TTC549 (cell line): Measurements from ENCODE around the gene PIGS.

Experiments
- FAIRE-seq: peaks from 2 replicates; lab custom pipeline; 2012; peaks lifted over from hg19 to GRCh38; lab: Jason Lieb, UNC

Gene PIGS

DNA sequence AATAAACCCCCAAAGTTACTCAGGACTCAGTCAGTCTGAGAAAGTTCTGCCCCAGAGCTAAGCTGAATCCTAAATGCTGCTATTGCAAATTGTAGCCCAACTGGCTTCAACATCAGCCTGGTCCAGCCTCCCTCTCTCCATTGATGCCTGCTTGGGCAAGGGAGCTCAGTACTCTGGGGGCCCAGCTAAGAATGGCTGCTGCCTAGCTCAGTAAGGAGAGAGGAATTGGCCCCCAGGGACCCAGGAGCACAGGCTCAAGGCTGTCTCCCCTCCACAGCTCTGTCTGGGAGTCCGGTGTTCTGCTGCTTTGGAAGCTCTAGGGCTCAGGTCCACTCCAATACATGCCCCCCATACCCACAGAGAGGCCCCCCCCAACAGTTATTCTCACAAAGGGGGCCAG is 20.5 kb downstream of the PIGS start:
- no peak for FAIRE-seq

DNA sequence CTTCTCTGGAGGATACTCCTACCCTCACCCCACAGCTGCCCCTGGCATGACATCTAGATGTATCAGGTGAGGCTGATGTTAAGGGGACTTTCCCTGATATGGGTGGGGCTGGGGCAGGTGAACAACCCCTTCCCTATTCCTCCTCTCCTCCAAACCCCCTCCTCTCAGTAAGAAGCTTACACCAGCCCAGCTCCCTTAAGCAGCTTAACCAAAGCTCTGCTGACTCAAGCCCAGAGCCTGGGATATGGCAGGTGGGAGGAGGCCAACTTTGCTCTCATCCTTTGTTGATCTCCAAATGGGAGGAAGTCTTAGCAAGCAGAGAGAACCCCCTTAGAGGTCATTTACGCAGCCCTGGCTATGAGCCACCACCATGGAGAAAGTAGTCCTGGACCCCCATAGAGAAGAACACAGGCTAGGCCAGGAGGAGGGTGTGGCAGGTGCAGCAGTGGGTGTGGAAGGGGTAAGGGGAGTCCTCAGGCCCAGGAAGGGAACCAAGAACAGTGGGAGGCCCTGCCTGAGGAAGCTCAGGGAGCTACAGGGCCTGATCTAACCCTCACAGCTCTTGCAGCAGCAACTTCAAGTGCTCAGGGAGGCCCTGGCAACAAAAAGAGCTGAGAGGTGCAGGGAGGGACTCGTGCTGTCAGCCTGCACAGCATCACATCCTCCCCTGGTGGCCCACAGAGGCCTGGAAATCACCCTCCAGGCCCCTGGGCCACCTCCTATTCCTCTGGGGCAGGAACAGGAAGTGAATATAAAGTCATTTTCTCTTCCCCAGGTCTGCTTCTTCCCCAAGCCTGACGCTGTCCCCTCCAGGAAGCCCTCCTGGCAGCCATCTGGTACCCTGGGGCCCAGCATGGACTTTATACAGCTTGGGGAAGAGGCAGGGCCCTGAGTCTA is 21.8 kb downstream of the PIGS start:
- no peak for FAIRE-seq

DNA sequence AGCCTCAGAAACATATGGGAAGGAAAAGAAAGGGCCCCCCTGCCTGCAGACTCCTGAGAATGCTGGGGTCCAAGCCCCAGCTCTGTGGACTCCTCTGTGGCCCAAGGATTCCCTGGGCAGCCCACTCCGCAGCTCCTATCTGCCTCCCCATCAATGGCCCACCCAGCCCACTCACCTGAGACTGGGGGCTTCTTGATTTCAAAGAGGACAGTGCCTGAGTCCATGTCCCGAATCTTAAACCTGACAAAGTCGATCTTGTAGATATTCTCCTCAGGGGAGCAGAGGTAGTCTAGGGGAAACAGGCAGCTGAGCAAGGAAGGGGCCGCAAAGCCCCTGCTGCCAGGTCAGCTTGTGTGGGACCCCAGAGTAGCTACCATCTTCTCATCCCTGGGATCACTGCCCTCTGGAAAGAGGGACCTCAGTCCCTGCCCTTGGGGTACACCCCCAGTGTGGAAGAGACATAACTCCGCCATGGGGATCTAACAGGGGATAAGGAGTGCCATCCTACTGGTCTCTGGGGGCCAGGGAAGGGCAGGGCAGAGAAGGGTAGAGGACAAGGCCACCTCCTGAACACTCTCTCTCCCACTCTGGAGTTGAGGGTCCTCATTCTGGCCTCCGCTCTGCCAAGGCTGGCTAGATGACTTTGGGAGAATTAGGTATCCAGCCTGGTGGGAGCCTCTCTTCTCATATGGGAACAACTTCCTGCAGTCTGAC is 22.8 kb downstream of the PIGS start:
- FAIRE-seq = no peak

DNA sequence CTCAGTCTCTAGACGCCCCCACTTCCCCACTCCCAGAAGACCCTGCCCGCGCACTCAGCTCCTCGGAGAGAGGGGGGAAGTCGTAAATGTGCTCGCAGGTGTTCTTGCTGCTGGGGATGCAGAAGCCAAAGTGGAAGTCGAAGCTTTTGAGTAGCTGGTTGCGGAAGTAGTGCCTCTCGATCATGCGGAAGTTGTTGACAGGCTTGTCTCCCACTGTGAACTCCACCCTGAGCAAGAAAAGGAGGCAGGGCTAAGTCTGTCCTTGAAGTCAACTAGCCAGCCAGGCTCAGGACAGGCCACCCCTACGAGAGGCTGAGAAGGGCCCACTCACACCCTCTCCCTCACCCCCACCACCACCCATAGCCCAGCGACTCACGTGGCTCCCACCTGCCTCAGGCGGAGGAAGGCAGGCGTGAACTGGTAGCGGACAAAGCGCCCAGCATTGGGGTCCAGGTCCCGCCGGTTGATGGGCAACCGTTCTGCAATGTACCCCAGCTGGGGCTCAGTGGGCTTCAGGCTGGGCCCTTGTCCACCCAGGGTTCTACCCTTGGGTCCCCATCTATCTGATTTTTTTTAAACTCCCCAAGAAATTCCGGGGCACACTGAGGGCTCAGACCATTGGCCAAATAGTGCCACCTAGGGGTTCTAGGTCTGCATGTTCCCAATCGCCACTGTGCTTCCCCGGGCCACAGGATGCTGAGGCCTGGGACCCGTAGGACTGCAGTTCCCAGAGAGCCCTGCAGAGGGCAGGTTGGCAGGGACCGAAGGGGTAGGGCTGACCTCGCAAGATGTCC is 23.5 kb downstream of the PIGS start:
- peak; percentile 42 for FAIRE-seq

DNA sequence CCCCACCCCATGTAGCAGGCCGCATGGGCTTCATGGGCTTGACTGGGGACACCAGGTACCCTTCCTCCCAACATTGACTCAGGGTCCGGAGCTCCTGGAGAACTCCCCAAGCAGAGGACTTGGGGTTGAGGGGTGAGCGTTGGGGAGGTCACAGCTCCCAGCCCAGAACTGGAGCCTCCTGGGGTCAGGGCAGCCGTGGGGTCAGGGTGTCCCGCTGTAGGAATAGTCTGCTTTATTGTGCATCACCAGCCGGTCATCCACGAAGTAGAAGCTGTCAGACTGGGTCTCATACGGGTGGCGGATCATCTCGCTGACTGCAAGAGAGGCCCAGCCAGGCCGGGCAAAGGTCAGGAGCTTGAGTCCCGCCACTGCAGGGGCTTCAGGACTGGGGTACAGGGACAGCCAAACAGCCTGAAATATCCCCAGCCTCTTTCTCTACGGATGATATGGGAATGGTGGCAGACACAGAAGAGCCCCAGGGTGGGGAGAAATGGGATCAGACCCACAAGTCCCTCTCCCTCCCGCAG is 24.2 kb downstream of the PIGS start:
- FAIRE-seq = no peak

DNA sequence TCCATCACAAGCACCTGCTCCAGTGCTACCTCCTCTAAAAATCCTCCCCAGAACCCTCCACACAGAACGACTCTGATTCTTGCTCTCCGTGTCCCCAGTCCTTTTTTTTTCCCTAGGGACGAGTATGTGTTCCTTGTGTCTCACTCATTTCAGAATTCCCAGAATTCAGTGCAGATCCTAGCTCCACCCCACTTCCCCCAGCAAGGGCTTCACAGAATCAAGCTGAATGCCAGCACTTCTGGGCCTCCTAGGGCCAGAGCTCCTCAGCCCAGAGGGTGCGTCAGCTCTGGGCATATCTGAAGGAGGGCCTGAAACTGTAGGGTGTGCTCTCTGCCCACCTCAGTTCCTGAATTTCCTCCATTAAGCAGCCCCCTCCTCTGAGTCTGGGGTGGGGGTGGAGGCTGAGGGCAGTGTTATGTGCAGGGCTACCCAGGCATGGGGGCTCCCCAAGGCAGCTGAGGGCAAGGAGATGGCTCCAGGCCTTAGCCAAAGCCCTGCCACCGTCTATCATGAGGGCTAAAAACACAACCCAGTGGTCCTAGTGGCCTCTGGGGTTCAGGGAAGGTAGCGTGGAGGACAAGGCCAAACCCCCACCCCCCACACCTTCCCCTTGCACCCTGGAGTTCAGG is 25.4 kb downstream of the PIGS start:
- no peak for FAIRE-seq

DNA sequence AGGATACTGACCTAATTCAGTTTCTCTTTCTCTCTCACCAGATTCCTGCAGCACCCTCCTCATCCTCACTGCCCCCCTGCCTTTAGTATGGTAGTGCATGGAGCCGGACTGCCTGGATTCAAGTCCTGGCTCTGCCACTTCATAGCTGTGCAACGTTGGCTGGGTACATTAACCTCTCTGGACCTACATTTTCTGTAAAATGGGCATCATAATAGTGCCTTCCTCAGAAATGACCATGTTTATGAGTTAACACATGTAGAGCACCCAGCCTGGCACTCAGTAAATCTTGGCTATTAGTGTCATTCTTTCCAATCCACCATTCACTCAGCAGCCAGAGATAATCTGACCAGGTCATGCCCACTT is 26.2 kb downstream of the PIGS start:
- FAIRE-seq = no peak

DNA sequence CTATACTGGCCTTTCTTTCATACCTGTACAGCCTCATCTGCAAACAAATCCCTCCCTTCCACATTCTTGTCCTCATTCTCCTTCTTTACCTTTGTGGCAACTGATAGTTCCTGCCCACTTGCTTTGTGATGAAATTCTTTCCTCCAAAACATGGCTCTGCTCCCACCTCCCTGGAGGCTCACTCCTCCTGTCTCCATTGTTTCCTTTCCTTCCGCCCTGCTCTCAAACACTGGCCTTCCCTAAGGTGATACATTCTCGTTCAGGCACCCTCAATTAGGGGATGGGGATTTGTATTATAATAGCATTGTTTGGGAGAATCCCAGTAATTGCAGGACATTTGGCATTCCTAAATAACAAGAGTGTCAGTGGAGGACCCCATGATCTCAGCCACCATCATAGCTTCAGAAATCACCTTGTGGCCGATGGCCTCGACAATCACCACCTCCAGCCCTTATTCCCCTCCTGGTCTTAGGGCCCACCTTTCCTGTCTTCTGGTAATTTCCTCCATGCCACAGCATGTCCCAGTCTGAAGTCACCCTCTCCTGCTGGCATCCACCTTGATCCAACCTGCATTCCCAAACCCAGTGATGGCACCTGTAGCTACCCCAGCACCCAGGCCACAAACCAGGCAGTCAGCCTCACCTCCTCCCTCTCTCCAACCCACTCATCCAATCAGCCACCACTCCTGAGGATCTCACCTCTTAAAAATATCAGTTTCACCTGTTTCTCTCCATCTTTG is 26.8 kb downstream of the PIGS start:
- no peak for FAIRE-seq

DNA sequence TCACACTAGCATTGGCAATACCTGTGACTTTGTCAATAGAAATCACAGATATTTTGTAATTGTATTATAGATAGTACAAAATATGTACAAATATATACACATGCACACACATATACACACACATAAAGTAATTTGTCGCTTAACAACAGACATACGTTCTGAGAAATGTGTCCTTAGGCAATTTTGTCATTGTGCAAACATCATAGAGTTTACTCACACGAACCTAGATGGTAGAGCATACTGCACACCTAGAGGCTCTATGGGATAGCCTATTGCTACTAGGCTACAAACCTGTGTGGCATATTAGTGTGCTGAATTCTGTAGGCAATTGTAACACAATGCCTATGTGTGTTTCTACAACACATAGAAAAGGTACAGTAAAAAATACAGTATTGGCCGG is 29.9 kb downstream of the PIGS start:
- no peak for FAIRE-seq

DNA sequence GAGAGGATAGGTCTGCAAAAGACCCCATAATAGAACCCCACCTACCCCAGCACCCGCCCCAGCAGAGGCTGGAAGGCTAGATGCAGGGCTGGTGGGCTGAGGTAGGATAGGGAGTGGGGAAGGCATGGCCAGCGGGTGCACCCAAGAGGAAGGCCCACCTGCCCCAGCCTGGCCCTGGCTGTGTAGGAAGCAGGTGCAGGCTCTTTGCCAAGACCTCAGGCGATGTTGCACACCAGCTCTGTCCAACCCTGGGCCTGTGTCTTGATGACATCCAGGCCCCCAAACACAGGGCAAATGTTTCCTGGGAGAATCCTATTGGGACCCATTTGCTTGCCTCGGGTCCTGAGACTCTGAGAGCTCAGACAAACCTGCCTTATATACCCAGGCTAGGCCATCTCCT is 31.1 kb downstream of the PIGS start:
- FAIRE-seq = no peak

DNA sequence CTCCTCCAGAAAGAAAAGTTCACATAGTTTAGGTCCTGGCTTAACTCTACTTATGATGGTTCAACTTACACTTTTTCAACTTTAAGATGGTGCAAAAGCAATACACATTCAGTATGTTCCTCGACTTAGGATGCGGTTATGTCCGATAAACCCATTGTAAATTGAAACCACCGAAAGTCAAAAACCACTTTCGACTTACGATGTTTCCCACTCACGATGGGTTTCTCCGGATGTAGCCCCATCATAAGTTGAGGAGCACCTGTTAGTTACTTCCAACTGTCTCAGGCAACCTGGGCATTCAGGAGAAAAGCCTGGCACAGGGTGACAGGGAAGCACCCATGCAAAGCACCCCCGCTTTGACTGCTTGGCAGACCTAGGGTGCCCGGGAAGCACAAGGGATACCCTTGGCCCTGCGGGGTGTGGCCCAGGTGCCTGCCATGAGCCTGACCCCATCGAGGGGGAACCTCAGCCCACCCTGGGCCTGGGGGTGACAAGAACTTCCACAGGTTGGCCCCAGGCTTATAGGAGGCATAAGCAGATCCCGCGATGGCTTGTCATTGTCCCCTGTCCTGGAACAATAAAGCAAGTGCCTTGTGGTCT is 32.9 kb downstream of the PIGS start:
- no peak for FAIRE-seq

DNA sequence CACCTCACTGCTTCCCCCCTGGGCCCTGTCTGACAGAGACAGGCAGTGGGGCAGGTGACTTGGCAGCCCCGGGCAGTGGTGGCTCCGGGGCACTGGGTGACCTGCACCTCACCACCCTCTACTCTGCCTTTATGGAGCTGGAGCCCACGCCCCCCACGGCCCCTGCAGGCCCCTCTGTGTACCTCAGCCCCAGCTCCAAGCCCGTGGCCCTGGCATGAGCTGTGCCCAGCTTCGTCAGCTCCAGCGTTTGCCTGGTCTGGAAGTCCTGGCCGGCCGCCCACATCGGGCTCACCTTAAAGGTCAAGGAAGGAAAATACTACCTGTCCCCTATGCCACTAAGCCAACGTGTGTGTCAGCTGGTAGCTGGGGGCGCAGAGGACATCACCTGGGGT is 34.1 kb downstream of the PIGS start:
- FAIRE-seq = no peak

DNA sequence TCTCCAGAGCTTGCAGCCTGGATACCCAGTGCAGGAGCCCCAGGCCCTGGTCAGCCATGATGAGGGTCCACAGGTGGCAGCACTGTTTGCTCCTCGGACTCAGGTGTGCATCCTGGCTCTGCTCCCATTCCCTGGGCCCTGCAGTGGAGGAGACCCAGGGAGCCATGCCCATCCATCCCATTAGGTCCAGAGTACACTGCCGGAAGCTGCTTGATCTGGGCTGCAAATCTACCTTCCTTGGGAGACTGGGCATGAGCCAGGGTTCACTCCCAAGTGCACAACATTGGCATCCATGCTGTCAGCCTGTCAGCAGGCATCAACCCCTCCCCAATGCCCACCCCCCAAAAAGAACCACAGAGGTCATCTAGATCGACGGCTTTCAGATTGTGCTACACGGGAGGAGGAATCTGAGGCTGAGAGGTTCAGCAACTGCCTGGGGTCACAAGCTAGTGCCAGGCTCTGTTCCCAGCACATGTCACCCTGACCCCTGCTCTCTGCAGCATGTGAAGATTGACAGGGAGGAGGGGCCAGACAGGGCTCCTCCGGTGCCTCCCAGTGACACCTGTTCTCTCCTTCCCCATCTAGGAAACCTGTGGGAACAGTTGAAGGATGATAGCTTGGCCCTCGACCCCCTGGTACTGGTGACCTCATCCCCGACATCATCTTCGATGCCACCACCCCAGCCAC is 34.6 kb downstream of the PIGS start:
- no peak for FAIRE-seq

DNA sequence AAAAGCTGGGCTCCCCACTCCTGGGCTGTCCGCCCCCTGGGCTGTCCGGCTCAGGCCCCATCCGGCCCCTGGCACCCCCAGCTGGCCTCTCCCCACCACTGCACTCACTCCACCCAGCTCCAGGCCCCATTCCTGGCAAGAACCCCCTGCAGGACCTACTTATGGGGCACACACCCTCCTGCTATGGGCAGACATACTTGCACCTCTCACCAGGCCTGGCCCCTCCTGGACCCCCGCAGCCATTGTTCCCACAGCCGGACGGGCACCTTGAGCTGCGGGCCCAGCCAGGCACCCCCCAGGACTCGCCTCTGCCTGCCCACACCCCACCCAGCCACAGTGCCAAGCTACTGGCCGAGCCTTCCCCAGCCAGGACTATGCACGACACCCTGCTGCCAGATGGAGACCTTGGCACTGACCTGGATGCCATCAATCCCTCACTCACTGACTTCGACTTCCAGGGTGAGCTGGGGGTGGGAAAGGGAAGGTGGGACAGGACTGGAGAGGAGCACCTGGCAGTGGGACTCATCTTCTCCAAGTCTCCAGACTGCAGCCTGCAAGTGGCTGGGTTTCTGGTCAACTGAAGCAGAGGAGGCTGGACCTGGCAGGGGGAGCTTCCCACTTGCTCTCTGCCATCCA is 36.5 kb downstream of the PIGS start:
- FAIRE-seq = no peak

DNA sequence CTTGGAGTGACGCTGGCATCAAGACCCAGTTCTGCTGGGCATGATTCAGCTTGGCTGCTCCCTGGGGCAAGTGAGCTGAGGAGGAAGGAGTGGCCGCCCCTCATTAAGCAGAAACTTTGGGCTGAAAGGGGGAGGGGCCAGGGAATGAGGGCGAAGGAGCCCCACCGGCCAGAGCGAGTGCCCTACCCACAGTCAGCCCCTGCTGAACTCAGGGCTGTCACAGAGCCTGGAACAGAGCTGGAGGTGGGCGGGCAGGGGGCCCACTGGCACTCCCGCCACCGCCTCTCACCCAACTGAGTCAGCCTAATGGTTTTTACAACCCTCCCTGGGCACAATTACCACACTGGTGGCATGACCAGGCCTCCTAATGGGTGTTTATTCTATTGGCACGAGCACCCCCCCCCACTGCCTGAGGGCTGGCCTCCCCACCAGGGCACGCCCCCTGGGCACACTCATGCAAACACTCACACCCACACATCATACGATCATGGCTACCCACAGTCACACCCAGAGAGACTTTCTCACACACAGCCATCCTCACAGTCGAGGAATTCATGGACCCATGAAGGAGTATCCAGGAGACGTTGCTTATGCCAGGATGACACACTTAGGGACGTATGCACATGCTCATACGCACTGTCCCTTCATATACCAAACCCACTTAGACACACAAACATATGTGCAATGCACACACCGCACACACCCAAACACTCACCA is 38.1 kb downstream of the PIGS start:
- no peak for FAIRE-seq

DNA sequence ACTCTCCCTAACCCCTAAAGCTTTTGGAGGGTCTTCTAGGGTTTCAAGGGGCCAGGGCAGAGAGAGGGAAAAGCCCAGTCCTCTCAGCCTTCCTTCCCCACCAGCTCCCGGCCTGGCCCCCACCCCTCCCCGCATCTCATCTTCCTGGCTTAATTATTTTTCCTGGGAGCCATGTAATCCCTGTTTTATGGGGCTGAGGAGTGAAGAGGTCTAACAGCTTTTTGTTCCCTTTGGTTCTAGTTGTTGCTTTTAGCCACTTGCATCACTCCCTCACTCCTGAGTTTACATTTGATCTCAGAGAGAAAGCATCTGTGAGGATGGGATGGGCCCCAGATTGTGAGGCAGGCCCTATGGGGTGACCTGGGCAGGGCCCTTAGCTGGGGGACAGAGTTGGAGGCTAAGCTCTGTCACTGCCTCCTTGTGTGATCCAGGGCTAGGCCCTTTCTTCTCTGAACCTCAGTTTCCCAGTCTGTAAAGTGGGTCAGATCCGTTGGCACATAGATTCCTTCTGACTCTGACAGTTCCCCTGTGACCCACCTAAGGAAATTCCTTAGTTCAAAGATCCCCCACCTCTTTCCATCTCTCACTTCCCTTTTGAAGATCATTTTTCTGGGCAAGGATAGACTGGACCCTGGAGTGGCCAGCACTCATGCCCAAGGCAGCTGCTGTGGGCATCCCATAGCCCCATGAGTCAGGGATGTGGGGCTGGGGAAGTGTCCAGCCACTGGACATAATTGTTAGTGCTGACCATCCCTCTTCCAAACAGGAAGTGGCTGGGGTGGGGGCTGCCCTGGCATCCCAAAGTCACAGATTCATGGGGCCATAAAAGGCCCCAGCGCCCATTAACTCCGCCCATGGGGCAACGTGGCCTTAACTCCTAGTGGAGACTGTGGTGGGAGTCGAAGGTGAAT is 39.0 kb downstream of the PIGS start:
- FAIRE-seq = no peak

DNA sequence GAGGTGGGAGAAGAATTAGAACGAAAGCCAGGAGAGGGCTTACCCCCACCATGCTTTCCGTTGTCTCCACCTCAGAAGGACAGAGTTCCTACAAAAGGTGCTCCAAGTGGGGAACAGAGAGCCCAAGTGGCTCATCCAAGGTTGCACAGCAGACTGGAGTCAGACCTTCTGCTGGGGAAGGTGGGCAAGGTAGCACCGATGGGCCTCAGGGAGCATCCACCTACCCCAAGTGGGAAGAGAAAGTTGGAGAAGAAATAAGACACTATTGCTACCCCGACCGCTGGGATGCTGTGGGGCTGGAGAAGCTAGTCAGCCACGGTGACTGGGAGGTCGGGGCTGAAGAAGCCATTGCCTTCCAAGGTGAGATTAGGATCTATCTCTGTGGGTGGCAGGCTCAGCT is 40.4 kb downstream of the PIGS start:
- FAIRE-seq = no peak

DNA sequence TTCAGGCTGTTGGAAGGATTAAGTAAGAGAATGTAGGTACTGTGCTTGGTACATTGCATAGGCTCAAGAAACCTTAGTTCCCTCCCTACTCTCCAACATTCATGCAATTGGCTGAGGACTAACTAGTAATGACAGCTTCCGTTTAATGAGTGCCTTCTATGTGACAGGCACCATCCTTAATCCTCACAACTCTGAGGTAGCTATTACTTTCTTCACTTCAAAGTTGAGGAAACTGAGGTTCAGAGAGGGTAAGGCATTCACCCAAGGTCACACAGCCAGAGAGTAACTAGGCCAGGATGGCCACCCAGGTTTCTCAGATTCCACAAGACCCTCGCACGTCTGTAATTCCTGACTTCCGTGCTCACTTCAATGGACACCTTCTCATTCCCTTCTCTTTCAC is 41.1 kb downstream of the PIGS start:
- FAIRE-seq = no peak
